Activated T-helper 1 cell treated with Interleukin-2 at 50 U/mL for 16 hours (primary cell): ENCODE results near the gene RAMP2.
"Not testable (repeated sequence)": the region's sequence is repeated elsewhere in the genome, so short reads cannot be mapped to it uniquely, and the experiment has no call there.

Experiments used
- DNase-seq: peaks from one replicate; pipeline ENCODE4 v3.0.0-alpha.2; 2020; ENCODE audit warnings: low read depth

The RAMP2 gene, protein sequence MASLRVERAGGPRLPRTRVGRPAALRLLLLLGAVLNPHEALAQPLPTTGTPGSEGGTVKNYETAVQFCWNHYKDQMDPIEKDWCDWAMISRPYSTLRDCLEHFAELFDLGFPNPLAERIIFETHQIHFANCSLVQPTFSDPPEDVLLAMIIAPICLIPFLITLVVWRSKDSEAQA

DNA sequence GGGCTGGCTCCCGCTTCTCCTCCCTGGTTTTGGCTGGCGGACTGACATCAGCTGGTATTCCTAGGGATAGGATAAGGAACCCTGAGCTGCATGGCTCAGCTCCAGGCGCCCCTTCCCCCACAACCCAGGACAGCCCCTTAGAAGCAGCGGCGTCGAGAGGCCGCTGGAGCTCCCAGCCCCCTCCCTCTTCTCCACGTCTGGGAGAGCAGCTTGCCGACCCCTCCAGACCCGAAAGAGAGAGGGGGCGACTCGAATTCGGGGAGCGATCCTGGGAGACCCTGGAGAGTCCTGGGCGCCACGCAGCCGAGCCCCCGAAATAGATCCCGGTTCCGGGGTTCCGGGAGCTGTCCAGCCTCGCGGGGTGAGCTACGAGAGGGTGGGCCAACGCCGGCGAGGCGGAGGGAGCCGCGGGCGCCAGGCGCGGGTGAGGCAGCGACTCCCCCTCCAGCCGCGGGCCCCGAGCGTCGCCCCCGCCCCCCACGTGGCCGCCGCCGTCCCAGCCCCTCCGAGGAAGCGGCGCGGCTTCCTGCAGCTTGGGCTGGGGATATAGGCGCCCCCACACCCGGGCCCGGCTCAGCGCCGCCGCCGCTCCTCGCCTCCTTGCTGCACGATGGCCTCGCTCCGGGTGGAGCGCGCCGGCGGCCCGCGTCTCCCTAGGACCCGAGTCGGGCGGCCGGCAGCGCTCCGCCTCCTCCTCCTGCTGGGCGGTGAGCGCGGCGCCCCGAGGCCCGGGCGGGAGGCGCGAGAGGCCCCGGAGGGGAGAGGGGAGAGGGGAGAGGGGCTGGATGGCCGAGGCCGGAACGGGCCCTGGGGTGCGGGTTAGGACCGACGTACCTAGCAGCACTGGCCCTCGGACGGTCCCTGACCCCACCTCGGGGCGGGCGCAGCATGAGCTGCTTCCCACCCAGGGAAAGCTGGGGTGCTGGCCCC lies at the start of gene RAMP2:
TSS of gene RAMP2 (plus strand) at position 576 of the 930 bp plus-strand sequence. CDS start at position 611, 35 bp downstream.
- DNase-seq = no peak

DNA sequence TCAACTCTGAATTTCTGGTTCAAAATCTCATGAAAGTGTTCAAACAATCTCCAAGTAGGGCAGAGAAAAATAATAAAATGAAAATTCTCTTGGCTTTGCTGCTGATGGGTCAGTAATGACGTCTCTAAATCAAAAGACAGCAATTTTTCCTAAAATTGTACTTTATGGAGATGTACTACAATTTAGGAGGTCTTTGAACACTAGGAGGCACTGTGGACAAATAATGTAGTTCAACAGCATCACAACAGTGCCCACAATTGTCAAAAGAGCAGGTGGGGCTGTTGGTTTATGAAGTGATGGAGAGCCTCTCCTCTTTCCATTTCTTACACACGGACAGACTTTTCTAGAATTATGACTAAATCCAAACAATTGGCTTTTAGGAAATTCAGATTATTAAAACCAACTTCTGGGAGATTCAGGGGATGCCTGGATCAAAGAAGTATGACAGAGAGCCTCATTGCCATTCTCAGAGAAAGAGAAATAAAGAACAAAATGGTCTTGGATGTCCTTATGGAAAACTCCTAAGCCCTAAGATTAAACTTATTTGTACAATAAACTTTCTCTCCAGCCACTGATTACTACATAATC lies 39.9 kb upstream of the RAMP2 start:
- no peak for DNase-seq

DNA sequence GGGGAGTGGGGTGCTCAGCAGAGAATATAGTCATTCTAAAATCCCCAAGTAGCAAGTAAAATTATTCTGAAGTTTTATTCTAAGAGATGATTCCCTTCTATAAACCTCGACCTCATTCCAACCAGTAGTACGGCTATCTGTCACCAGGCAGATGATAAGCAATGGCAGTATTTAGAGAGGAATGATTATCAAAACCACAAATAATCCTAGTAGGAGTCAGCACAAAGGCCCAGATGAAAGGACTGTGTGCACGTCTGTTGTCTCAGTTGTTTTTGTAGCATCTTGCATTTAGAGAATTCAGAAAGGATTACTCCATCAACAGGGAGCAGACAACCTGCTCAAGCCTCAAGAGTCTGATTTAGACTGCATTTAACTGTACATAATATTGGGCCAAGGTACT lies 37.4 kb upstream of the RAMP2 start:
- DNase-seq = no peak

DNA sequence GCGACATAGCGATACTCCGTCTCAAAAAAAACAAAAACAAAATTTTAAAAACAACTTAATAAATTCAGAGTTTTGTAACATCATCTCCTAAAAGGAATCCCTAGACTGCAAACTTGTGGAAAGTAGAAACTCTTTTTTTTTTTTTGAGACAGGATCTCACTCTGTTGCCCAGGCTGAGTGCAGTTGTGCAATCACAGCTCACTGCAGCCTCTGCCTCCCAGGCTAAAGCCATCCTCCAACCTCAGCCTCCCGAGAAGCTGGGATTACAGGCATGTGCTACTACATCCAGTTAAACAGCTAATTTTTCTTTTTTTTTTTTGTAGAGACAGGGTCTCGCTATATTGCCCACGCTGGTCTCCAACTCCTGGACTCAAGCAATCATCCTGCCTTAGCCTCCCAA lies 35.9 kb upstream of the RAMP2 start:
- DNase-seq = no peak

DNA sequence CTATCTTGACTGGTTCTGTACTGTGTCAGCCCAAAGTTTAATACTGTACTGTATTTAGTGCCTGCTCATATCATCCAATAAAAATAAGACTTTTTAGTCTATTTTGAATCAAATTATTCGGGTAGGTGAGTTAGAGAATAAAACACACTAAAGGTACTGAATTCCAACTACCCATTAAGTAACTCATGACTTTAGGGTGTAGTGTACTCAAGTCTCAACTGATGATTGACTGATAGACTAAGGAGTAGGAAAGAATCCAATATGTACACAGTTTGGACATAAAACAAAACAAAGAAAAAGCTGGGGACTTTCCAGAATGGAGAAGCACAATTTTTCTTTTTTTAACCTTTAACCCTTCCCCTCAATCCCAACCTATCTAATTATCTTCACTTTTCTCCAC lies 20.3 kb upstream of the RAMP2 start:
- no peak for DNase-seq

DNA sequence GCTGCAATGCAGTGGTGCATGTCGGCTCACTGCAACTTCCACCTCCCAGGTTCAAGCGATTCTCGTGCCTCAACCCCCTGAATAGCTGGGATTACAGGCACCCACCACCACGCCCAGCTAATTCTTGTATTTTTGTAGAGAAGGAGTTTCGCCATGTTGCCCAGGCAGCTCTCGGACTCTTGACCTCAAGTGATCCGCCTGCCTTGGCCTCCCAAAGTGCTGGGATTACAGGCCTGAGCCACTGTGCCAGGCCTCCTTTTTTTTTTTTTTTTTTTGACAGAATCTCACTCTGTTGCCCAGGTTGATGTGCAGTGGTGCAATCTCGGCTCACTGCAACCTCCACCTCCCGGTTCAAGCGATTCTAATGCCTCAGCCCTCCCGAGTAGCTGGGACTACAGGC lies 18.1 kb upstream of the RAMP2 start:
- not testable (repeated sequence) for DNase-seq

DNA sequence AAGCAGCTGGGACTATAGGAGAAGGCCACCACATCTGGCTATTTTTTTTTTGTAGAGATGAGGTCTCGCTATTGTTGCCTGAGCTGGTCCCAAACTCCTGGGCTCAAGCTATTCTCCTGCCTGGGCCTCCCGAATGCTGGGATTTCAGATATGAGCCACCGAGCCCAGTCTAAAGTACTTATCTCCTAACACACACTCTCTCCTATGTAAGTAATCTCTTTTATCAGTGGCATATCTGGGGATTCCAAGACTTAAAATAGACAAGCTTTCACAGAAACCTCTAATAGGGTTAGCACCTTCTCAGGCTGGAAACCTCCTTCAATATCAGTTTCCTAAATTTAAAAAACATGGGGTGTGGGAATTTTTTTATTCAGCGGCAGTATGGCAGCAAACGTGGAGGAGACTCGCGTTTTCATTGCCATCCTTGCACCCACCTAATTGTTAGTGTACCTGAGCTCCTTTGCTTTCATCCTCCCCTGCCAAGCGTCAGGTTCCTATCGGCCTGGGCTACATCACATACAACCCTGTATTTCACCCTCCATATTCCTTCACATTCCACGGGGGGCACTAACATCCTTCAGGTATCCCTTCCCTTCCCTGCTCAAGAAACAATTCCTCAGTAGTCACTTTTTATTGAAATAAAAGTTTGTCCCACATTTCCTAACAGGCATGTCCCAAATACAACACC lies 17.3 kb upstream of the RAMP2 start:
- no peak for DNase-seq

DNA sequence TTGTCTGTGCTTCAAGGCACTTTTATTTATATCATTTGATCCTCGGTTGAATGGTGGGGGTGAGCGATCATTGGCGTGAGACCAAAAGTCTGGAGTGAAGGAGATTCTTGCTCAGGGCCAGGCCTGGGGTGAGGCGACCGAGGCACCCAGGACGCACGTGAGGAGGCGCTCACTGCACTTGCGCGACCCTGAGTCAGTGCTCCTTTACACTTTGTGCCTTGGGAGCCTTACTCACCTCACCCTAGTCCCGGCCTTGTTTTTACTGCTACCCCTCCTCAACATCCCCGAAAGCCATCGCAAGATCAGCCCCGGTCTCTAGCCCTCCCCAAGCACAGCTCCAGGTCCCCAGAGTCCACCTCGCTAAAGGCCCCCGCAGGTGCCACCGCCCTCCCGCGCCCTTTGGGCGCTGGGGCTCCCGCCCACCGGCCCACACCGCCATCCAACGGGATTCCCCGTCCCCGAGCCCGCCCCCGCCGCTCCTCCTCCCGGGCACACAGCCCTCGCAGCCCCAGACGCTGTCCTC lies 16.7 kb upstream of the RAMP2 start:
- no peak for DNase-seq

DNA sequence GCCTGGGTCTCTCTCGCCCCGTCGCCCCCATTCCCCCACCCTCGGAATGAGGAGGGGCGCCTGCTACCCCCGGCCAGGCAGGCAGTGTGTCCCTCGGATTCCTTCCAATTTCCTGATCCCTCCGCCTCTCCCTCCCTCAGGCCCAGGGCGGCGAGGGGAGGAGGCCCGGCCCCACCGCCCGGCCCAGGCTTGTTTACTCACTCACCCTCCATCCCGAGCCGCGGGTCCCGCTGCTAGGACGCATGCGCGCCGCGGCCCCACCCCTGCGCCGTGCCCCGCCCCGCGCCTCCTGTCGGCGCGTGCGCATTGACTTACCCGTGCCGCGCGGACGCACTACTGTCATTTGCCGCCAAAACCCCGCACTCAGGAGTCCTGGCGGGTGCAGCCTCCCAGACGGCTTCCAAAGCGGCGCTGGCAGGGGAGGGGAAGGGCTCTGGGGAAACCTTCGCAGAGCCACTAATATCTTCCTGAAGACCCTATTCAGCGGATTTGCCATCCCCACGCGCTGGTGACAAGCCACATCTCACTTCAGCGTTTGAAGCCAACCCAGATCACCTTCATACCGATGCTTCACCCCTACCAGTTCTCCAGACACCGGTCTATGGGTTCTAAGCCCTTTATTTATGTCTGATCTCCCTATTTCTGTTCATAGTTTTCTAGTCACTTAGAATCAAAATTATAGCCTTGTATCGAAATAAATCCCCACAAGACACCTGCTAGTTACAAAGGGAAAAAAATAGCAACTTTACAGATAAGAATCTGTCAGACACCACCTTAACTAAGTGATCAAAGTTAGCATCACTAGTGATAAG lies 16.0 kb upstream of the RAMP2 start, which contains the start of gene EZH1:
TSS of gene EZH1 (minus strand) at position 235 of the 812 bp plus-strand sequence. CDS start 16,099 bp downstream, outside the sequence.
- DNase-seq = peak; percentile 93

DNA sequence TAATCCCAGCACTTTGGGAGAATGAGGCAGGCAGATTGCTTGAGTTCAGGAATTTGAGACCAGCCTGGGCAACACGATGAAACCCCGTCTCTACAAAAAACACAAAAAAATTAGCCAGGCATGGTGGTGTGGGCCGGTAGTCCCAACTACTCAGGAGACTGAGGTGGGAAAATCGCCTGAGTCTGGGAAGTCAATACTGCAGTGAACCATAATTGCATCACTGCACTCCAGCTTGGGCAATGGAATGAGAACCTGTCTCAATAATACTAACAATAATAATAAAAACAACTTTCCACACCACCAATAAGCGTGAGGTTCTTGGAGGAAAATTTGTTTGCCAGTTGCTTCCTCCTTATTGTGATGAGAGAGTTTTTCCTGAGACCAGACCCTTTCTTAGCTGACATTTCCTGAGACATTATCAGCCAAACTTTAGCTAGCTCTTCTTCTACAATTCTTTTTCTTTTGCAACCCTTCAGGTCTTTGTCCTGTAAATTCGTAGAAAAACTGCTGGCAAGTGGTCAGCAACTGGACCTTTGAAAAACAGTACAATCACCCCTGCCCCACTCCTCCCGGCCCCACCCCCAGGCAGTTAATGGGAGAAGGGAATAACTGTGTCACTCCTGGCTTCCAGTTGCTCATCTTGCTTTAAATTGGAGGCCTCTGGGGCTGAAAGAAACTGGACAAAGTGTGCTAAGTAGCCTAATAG lies 12.7 kb upstream of the RAMP2 start:
- no peak for DNase-seq

DNA sequence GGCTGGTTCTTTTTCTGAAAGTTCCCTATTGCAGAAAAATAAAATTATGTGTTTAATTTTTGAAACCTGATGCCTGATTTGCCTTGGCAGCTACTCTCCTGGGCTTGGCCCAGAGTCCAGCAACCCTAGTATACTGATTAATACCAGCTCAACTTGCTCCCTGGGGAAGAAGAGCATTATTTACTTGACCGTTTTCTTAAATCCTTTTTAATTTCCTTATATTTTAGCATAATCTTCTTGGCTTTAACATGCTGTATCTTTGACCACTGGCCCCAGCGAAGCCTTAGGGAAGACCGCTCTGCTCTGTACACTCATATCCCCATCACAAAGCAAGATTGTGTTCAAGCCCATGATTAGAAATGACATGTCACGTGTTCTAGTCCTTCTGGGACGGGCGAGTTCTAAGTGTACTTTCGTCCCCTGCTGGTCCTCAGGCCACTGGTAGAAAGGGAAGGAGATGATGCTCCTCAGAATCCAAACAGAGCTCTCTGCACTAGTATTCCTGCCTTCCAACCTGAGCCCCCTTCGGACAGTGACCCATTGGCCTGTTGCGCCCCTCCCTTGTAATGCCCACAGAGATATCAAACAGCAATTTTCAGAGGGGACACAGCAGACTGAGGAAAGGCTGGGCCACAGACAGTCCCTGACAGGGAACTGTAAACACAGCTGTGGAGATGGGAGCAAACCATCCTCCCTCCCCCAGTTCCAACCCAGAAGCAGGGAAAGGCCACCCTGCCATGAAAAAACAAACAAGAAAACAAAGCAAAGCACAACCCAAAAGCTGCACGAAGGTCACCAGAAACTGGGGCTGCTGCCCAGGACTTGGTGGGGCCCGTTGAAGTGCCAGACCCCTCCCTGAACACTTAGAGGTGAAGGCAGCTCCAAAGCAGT lies 11.9 kb upstream of the RAMP2 start:
- no peak for DNase-seq

DNA sequence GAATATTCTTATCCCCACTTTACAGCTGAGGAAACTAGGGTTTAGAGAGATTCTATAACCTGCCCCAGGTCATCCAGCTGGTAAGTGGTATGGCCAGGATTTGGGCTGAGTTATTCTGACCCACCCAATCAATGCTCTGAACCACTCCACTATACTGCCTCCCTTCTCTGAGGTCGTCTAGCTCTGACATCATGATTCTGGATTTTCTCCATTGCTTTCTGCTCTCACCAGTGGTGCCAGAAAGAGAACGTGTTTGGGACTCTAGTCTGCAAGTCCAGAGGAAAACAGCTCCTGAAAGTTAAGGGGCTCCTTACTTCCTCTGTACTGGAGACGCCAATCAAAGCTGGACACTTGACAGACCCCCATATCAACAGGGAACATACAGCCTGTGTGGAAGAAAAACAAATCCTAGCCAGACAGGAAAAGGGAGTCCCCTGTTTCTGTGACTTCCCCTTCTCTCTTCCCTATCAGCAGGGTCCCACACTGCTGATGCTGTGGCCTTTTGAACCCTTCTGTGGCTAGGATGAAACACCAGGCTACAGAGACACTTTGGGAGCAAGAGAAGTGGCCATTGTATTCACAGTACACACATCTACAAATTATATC lies 10.2 kb upstream of the RAMP2 start:
- no peak for DNase-seq

DNA sequence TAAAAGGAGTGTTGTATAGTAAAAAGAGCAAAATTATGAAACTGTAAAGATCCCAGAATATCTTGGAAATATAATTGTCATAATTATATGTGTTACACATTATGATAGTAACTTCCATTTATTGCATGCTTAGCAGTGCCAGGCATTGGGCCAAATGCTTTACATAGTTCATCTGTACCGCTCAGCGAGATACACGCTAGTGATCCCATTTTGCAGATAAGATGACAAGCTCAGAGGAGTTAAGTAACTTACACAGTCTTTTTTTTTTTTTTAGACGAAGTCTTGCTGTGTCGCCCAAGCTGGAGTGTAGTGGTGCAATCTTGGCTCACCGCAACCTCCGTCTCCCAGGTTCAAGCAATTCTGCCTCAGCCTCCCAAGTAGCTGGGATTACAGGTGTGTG lies 9.4 kb upstream of the RAMP2 start:
- DNase-seq = no peak

DNA sequence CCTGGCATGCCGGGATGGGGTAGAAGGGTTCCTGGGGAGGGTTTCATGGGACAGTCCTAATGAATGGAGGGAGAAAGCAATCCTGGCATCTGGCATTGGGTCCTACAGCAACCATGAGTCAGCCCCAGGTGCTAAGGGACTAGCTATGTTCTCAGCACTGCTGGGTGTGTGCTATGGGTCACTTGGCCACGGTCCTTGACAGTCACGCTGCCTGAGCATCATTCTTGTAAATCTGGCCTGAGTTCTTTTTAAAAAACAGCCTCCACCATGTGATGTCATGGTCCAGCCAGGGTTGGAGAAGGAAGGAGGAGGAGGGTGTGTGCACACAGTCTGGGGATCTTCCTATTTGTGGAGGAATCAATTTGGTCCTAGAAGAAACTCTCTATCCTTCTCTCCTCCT lies 6.2 kb upstream of the RAMP2 start:
- DNase-seq = no peak

DNA sequence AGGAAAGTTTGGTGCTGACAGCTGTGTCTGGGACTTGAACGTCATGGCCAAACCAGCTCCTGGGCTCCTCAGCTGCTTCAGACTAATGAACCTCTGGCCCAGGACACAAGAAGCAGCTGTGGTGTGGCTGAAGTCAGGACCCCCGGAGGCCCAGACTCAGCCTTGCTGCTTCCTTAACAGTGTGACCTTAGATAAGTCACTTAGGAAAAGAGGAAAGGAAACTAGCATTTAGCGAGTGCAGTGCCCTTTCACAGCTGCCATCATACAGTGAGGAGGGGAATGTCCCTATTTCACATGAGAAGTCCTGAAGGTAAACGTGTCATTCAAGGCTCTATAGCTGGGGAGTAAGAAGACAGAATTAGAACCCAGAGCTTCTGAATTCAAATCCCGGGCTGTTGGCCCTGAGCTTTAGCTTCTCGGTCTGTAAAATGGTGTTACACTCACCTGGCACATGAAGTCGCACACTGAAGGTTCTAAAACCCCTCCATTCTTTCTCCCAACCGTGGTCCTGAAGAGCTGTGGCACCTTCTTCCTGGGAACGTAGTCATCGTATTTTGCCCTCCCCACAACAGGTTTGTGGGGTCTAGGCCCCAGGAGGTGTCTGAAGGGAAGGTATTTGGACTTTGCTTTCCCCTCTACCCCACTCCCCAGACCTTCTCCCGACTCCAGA lies 910 bp upstream of the RAMP2 start:
- DNase-seq = no peak

DNA sequence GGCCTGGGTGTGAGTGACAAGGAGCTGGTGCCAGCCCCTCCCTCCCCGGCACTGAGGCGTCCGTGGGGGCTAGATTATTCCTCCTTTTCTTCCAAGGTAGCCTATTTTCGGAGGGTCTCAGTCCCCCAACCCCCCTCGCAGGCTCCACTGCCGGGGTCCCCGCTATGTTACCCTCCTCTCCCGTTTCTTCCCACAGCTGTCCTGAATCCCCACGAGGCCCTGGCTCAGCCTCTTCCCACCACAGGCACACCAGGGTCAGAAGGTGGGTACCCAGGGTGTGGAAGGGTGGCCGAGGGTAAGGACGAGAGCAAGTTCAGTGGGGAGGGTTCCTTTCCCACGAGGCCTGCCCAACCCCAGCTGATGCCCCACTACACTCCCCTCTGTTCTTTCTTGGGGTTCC lies 611 bp downstream of the RAMP2 start:
- DNase-seq = no peak

DNA sequence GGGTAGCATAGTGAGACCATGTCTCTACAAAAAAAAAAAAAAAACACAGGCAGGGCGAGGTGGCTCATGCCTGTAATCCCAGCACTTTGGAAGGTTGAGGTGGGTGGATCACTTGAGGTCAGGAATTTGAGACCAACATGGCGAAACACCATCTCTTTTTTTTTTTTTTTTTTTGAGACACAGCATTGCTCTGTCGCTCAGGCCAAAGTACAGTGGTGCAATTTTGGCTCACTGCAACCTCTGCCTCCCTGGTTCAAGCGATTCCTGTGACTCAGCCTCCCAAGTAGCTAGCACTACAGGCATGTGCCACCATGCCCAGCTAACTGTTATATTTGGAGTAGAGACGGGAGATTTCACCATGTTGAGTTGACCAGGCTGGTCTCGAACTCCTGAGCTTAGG lies 5.1 kb downstream of the RAMP2 start:
- DNase-seq = no peak

DNA sequence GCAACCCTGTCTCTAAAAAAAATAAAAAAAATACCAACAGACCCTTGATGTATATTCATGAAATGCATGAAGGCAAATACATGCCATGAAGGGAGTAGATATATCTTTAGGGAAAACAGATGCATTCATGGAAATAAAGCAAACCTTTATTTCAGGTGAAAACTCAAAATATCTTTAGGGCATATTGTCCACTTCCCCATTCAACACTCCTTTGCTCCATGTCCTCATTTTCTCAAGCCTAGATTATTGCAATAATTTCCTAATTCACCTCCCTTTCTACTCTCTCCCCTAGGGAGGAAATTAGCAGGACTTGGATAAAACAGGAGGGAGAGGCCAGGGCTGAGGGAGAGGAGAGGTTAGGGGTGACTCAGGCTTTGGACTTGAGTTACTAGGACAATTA lies 6.5 kb downstream of the RAMP2 start:
- DNase-seq = no peak

DNA sequence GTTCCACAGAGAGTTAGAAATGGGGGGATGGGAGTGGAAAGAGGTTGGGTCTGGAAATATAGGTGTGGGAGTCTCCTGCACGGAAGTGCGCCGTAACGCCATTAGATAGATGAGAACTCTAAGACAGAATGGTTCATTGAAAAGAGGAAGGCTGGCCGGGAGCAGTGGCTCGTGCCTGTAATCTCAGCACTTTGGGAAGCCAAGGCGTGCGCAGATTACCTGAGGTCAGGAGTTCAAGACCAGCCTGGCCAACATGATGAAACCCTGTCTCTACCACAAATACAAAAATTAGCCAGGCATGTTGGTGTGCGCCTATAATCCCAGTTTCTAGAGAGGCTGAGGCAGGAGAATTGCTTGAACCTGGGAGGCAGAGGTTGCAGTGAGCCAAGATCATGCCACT lies 7.0 kb downstream of the RAMP2 start:
- not testable (repeated sequence) for DNase-seq
